ENCODE data around the gene MBD2. TPM values are rescaled to one million over a fixed set of nuclear protein-coding genes. Genes with fewer than 3 reads are reported as not detected.

Gene MBD2
- total RNA-seq, 6 experiments from 2014 or later: 84.8 to 104 (median 88.9) TPM

- Mint-ChIP-seq H3K9me3 (no peaks in the 10 kb centered on the region), H3K27me3 (ENCODE audit: insufficient read depth) (peaks cover 1% of the 10 kb centered on the region; the same call in 1 of the 2 replicates), H3K4me1 (ENCODE audit: low read depth) (peaks cover 20% of the 10 kb centered on the region; the same call in 1 of the 2 replicates), H3K36me3 (ENCODE audit: low read depth) (no peaks in the 10 kb centered on the region), H3K4me3 (no peak overlapping the region), H3K27ac (no peak overlapping the region)
- DNase-seq: no peak
- TF ChIP-seq CTCF (IDR thresholded peaks at IDR 0.05): no peak
Observed at GRCh38 chr18:54233747-54234146, 9.3 kb upstream of the MBD2 start.

DNA sequence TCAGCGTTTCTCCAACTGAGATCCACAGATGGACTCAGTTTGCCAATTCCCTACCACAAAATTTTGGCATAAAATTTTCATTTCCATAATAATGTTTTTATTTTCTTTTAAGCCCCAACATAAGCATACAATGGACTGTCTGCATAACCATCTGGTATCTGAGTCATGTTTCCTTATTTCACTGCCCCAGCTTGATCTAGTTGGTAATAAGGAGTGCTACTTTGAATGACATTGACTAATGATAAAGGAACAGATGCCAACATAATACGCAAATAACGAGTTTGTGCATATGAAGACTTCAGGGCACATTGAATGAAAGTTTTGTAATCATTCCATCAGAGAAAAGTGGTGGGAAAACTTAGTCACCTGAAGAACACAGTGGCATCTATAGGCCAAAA is 8.8 kb upstream of the MBD2 start:
- no peaks in the 10 kb centered on the region for H3K36me3 Mint-ChIP-seq (ENCODE audit: low read depth)
- TF ChIP-seq CTCF (IDR thresholded peaks at IDR 0.05): no peak
- no peaks in the 10 kb centered on the region for H3K9me3 Mint-ChIP-seq
- no peak overlapping the region for H3K27ac Mint-ChIP-seq
- no peak for DNase-seq
- H3K4me3 Mint-ChIP-seq: no peak overlapping the region
- H3K4me1 Mint-ChIP-seq (ENCODE audit: low read depth): peaks cover 20% of the 10 kb centered on the region; the same call in 1 of the 2 replicates
- H3K27me3 Mint-ChIP-seq (ENCODE audit: insufficient read depth): peaks cover 1% of the 10 kb centered on the region; the same call in 1 of the 2 replicates

DNA sequence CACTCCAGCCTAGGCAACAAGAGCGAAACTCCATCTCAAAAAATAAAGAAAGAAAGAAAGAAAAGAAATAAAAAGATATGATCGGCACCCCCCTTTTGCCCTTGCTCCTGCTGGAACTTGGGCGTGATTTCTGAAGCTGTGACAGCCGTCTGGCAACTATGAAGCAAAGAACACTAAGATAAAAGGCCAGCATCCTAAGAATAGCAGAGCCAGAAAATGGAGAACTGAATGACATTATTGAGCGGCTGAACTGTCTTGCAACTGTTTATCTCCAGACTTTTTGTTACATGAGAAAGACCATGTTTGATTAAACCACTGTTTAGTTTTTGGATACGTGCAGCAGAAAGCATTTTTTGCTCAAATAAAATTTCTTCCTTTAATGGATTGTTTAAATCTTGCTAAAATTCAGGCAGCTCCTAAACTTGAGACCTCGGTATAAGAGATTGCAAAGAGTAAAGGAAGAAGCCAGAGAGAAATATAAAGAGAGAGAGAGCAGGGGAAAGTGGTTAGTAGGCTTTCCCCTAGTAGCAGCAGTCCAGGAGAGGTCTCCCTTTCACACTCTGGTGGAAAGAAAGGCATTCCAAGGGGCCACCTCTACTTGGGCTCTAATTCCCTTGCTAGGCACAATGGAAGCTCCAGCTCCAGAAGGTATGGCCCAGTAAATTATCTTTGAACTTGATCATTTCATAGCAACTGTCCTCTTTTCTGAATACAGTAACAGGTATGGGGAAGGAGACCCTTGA is 8.2 kb upstream of the MBD2 start:
- peaks cover 1% of the 10 kb centered on the region; the same call in 1 of the 2 replicates for H3K27me3 Mint-ChIP-seq (ENCODE audit: insufficient read depth)
- H3K4me3 Mint-ChIP-seq: no peak overlapping the region
- DNase-seq: no peak
- H3K9me3 Mint-ChIP-seq: no peaks in the 10 kb centered on the region
- no peak overlapping the region for H3K27ac Mint-ChIP-seq
- peaks cover 20% of the 10 kb centered on the region; the same call in 1 of the 2 replicates for H3K4me1 Mint-ChIP-seq (ENCODE audit: low read depth)
- no peak for TF ChIP-seq CTCF (IDR thresholded peaks at IDR 0.05)
- no peaks in the 10 kb centered on the region for H3K36me3 Mint-ChIP-seq (ENCODE audit: low read depth)

DNA sequence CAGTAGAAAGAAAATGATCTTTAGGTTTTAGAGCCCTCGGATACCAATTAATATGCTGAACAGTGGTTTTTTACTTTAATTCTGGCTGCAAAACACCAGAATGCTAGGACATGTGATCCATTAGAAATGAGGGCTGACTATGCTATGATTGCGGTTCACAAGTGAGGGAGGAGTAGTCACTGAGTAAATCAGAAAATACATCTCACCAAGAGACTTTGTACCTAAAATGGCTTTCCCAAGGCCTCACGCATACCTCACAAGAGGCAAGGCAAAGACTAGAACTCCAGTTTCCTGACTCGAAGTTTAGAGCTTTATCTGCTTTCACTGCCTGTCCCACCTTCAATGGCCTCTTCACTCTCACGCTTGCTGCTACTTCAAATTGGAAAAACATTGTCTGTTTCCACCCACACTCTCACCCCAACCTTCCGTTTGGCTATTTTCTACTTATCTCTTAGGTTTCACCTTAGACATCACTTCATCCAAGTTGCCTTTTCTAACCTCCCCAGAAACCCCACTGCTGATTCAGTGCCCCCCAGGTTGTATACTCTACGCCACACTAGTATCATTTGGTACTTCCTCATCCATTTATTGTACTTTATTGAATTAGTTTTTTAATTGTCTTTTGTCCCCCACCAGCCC is 5.1 kb upstream of the MBD2 start:
- TF ChIP-seq CTCF (IDR thresholded peaks at IDR 0.05): no peak
- DNase-seq: no peak
- Mint-ChIP-seq H3K27ac (no peak overlapping the region), H3K4me3 (no peak overlapping the region), H3K36me3 (ENCODE audit: low read depth) (no peaks in the 10 kb centered on the region), H3K27me3 (ENCODE audit: insufficient read depth) (no peaks in the 10 kb centered on the region; the same call in 1 of the 2 replicates), H3K4me1 (ENCODE audit: low read depth) (peaks cover 6% of the 10 kb centered on the region; the same call in 1 of the 2 replicates), H3K9me3 (no peaks in the 10 kb centered on the region)

- H3K27me3 Mint-ChIP-seq (ENCODE audit: insufficient read depth): peaks cover 3% of the 10 kb centered on the region
- no peak for DNase-seq
- no peak overlapping the region for H3K27ac Mint-ChIP-seq
- H3K9me3 Mint-ChIP-seq: no peaks in the 10 kb centered on the region
- peaks cover 6% of the 10 kb centered on the region for H3K4me1 Mint-ChIP-seq (ENCODE audit: low read depth)
- no peaks in the 10 kb centered on the region for H3K36me3 Mint-ChIP-seq (ENCODE audit: low read depth)
- no peak overlapping the region for H3K4me3 Mint-ChIP-seq
- no peak for TF ChIP-seq CTCF (IDR thresholded peaks at IDR 0.05)
Observed at GRCh38 chr18:54228364-54228763, 3.9 kb upstream of the MBD2 start.

Data from HFFc6 (cell line).